ENCODE measurements around the gene LRIG1.

DNA sequence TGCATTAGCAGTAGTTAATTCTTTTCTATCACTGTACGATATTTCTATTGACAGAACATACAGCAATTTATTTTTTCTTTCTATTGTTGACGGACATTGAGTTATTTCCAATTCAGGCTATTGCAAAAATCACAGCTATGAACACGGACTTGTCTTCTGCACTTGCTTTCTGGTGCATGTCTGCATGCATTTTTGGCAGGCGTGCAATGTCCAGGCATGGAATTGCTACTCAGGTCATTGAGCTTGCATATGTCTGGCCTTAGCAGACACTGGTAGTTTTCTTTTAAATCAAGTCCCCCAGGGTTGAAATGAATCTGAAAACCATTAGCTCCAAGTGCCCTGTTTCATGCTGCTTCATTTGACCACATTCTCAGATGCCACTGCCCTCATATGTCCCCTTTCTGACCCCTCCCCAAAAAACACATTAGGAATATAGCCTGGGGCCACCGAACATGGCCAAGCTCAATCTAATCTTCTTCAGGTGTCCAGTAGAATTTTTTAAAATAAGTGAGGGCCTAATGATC lies 72.8 kb downstream of the LRIG1 start:
- no peak for TF ChIP-seq POLR2A (IDR thresholded peaks at IDR 0.05; ENCODE audit: low read depth, low read length)
- TF ChIP-seq TAF1 (IDR thresholded peaks at IDR 0.05; ENCODE audit: borderline replicate concordance, low read depth, low read length), result no peak

All from GM12892 (cell line).